ENCODE measurements around the gene CDC42EP5.
"Not testable (repeated sequence)": the region's sequence is repeated elsewhere in the genome, so short reads cannot be mapped to it uniquely, and the experiment has no call there.

CDC42EP5 gene

DNA sequence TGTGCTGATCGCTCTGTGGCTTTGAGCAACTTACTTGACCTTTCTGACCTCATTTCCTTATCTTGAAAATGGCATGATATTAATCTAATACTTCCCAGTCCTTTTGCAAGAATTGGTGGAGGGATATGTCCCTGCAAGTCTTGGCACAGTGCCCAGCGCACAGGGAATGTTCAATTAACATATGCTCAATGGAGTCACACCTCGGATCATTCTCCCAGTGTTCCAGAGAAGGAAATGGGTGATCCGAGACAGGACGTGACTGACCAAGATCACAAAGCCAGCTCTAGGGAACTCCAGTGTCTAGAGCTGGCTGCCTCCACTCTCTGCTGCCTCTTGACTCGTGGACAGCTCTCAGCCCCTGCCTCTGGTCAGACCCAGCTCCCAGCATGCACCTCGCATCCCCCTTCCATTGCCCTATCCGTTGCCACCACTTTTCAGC lies 3.6 kb downstream of the CDC42EP5 start:
- Histone ChIP-seq H3K4me3 (ENCODE audit: low read length) (no peak overlapping the region), H3K9ac (ENCODE audit: low read length) (no peak overlapping the region), H3K36me3 (ENCODE audit: control insufficient read depth, insufficient read depth, low read length, severe bottlenecking) (no peaks in the 10 kb centered on the region), H3K9me3 (ENCODE audit: control insufficient read depth, low read length) (no peaks in the 10 kb centered on the region), H3K27me3 (replicated peaks; ENCODE audit: control insufficient read depth, insufficient read depth, low read length) (peaks cover under 1% of the 10 kb centered on the region), H3K4me1 (ENCODE audit: control insufficient read depth, insufficient read depth, low read length) (peaks cover 16% of the 10 kb centered on the region)
- DNase-seq (ENCODE audit: low read depth) = no peak

DNA sequence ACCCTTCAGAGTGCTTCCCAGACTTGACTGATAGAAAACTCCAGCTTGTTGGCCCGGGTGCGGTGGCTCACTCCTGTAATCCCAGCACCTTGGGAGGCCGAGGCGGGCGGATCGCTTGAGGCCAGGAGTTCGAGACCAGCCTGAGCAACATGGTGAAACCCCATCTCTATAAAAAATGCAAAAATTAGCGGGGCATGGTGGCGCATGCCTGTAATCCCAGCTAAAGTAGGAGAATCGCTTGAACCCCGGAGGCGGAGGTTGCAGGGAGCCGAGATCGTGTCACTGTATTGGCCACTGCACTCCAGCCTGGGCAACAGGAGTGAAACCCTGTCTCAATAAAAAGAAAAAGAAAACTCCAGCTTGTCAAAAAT lies 7.0 kb downstream of the CDC42EP5 start:
- DNase-seq (ENCODE audit: low read depth); H3K4me3 ChIP-seq (ENCODE audit: low read length); H3K27me3 ChIP-seq (replicated peaks; ENCODE audit: control insufficient read depth, insufficient read depth, low read length): not testable (repeated sequence)

DNA sequence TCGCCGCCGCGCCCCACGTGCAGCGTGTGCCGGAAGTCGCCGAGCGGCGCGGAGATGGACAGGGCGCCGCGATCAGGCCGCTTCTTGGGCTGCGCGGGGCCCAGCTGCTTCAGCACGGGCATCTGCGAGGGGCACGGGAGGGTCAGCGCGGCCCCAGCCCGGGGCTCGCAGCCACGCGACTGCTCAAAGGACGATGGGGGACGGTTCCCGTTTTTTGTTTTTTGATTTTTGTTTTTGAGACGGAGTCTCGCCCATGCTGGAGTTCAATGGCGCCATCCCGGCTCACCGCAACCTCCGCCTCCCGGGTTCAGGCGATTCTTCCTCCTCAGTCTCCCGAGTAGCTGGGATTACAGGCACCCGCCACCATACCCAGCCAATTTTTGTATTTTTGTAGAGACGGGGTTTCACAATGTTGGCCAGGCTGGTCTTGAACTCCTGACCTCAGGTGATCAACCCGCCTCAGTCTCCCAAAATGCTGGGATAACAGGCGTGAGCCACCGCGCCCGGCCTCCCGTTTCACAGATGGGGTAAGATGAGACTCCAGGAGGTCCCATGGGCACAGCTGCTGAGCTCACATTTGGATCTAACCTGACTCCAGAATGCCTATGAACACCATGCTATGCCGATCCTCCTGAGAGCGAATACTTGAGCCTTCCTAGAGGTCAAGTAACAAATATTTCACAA lies 7.5 kb downstream of the CDC42EP5 start:
- no peak for DNase-seq (ENCODE audit: low read depth)
- H3K9ac ChIP-seq (ENCODE audit: low read length) = no peak overlapping the region
- H3K9me3 ChIP-seq (ENCODE audit: control insufficient read depth, low read length) = no peaks in the 10 kb centered on the region
- no peaks in the 10 kb centered on the region for H3K27me3 ChIP-seq (replicated peaks; ENCODE audit: control insufficient read depth, insufficient read depth, low read length)
- no peak overlapping the region for H3K4me3 ChIP-seq (ENCODE audit: low read length)
- H3K4me1 ChIP-seq (ENCODE audit: control insufficient read depth, insufficient read depth, low read length) = peaks cover 20% of the 10 kb centered on the region
- peaks cover 14% of the 10 kb centered on the region for H3K36me3 ChIP-seq (ENCODE audit: control insufficient read depth, insufficient read depth, low read length, severe bottlenecking)

More for the DNA sequence above, 7.0 kb downstream of the CDC42EP5 start:
- peaks cover 25% of the 10 kb centered on the region for H3K4me1 ChIP-seq (ENCODE audit: control insufficient read depth, insufficient read depth, low read length)
- H3K36me3 ChIP-seq (ENCODE audit: control insufficient read depth, insufficient read depth, low read length, severe bottlenecking); H3K9me3 ChIP-seq (ENCODE audit: control insufficient read depth, low read length); H3K9ac ChIP-seq (ENCODE audit: low read length): not testable (repeated sequence)

DNA sequence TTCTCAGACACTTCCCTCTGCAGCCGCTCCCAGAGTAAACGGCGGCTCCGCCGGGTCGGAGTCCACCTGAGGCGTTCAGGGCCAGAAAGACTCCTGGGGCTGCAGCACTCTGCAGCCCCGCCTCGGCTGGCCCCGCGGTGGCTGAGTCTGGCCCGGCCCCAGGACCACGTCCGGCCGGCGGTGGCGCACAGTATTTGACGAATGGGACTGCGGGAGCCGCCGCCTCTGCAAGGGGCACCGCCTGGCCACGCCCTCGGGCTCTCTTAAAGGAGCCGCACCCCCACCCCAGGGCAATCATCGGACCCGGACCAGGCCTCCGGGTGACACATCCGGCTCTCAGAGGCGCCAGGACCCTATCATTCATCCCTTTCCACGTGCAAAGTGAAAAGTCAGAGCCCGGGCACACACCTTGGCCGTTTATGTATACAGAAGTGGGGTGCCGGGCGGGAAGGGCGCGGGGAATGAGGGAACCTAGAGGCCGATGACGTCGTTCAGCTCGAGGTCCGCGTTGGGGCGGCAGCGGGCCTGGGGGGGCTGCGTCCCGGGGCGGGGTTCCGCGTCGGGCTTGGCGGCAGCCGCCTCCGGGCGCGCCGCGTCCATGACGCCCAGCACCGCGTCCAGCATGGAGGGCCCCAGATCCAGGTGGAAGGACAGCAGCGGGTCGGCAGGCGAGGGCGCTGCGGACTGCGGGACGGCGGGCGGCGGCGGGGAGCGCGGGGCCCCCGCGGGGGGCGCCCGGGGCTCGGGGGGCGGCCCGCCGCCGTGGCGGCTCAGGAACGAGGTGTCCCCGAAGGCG lies 8.3 kb downstream of the CDC42EP5 start:
- Histone ChIP-seq H3K4me1 (ENCODE audit: control insufficient read depth, insufficient read depth, low read length) (peaks cover 20% of the 10 kb centered on the region), H3K4me3 (ENCODE audit: low read length) (peak overlapping the region; percentile 81), H3K36me3 (ENCODE audit: control insufficient read depth, insufficient read depth, low read length, severe bottlenecking) (peaks cover 17% of the 10 kb centered on the region), H3K27me3 (replicated peaks; ENCODE audit: control insufficient read depth, insufficient read depth, low read length) (no peaks in the 10 kb centered on the region), H3K9me3 (ENCODE audit: control insufficient read depth, low read length) (no peaks in the 10 kb centered on the region), H3K9ac (ENCODE audit: low read length) (peak overlapping the region; percentile 72)
- DNase-seq (ENCODE audit: low read depth) = peak; percentile 90

DNA sequence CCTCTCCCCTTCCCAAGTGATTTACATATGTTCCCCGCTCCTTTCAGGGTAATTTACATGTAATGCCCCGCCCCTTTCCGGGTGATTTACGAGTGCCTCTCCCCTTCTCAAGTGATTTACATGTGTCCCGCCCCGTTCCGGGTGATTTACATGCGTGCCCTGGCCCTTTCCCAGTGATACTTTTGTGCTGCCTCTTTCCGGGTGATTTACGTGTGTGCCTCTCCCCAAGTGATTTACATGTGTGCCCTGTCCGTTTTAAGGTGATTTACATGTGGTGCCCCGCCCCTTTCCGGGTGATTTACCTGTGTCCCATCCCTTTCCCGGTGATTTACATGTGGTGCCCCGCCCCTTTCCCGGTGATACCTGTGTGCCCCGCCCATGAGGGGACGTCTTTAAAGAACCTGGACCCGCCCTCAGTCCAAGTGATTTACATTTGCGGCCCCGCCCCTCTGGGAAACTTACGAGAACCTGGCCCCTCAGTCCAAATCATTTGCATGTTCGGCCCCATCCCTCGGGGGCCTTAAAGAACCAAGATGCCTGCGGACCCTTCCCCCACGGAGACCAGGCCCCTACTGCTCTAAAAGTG lies 9.0 kb downstream of the CDC42EP5 start:
- H3K27me3 ChIP-seq (replicated peaks; ENCODE audit: control insufficient read depth, insufficient read depth, low read length) = no peaks in the 10 kb centered on the region
- H3K9ac ChIP-seq (ENCODE audit: low read length) = peak overlapping the region; percentile 72
- H3K4me1 ChIP-seq (ENCODE audit: control insufficient read depth, insufficient read depth, low read length) = peaks cover 23% of the 10 kb centered on the region
- peaks cover 24% of the 10 kb centered on the region for H3K36me3 ChIP-seq (ENCODE audit: control insufficient read depth, insufficient read depth, low read length, severe bottlenecking)
- peak; percentile 74 for DNase-seq (ENCODE audit: low read depth)
- peak overlapping the region; percentile 81 for H3K4me3 ChIP-seq (ENCODE audit: low read length)
- H3K9me3 ChIP-seq (ENCODE audit: control insufficient read depth, low read length) = no peaks in the 10 kb centered on the region

DNA sequence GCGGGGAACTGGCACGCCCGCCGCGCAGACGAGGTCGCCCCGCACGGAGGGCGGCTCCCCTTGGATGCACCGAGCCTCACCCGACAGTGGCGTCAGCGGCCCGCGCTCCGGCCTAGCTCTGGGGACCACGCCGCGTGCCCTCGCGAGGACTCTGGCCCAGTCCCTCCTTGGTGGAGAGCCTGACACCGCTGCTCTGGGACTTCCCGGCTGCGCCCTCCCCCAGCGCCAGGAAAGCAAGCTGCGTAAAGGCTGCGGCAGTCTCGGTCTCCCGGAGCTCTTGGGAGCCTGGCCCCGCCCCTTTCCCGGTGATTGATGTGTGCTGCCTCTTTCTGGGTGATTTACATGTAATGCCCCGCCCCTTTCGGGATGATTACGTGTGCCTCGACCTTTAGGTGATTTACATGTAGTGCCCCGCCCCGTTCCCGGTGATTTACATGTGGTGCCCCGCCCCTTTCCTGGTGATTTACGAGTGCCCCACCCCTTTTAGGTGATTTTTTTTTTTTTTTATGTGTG lies 9.5 kb downstream of the CDC42EP5 start, which contains the start of gene LENG9:
LENG9 (minus strand) TSS at position 248 of the 513 bp plus-strand sequence. CDS start 252 bp downstream, outside the sequence.
- H3K4me3 ChIP-seq (ENCODE audit: low read length) = peak within 1 kb of the TSS; percentile 81
- DNase-seq (ENCODE audit: low read depth) = peak; percentile 100
- no peaks in the 10 kb centered on the region for H3K9me3 ChIP-seq (ENCODE audit: control insufficient read depth, low read length)
- H3K4me1 ChIP-seq (ENCODE audit: control insufficient read depth, insufficient read depth, low read length) = peaks cover 23% of the 10 kb centered on the region
- peaks cover 30% of the 10 kb centered on the region for H3K36me3 ChIP-seq (ENCODE audit: control insufficient read depth, insufficient read depth, low read length, severe bottlenecking)
- H3K27me3 ChIP-seq (replicated peaks; ENCODE audit: control insufficient read depth, insufficient read depth, low read length) = no peaks in the 10 kb centered on the region
- H3K9ac ChIP-seq (ENCODE audit: low read length) = peak within 1 kb of the TSS; percentile 91

DNA sequence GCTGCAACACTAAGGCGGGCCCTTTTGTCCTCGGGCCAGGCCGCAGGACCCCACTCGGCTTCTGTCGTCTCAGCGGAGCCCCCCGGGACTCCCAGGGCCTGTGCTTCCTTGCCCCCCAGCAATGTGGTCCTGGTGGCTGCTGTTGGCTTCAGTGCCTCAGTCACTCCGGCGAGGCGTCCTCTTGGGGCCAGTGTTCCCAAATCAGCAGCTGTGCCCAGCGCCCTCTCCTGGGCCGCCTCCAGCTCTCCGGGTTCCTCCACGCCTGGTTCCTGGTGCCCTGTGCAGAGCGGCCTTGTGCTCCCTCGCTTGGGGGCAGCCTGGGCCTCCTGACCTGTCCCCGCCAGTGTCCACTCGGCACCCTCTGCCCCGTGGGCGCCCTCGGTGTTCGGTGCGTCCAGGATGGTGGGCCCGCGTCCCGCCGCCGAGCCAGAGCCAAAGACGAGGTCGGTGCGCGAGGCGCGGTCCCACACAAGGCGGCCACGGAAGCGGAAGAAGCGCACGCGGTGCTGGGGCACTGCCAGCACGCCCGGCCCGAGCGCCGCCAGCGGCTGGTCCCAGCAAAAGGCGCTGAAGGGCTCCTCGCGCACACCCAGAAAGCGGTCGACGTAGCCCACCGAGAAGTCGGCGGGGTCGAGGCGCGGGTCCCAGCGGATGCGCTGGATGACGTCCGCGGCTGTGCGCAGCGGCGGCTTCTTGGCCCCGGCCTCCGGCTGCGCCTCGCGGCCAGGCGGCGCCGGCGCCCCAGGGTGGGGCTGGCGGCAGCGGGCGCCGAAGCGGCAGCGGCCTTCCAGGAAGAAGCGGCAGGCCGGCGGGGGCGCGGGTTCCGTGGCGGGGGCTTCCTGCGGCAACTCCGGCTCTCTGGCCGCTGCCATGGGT lies 10.2 kb downstream of the CDC42EP5 start:
- Histone ChIP-seq H3K9me3 (ENCODE audit: control insufficient read depth, low read length) (no peaks in the 10 kb centered on the region), H3K9ac (ENCODE audit: low read length) (peak overlapping the region; percentile 91), H3K4me3 (ENCODE audit: low read length) (peak overlapping the region; percentile 81), H3K4me1 (ENCODE audit: control insufficient read depth, insufficient read depth, low read length) (peaks cover 23% of the 10 kb centered on the region), H3K36me3 (ENCODE audit: control insufficient read depth, insufficient read depth, low read length, severe bottlenecking) (peaks cover 37% of the 10 kb centered on the region), H3K27me3 (replicated peaks; ENCODE audit: control insufficient read depth, insufficient read depth, low read length) (no peaks in the 10 kb centered on the region)
- peak; percentile 79 for DNase-seq (ENCODE audit: low read depth)

DNA sequence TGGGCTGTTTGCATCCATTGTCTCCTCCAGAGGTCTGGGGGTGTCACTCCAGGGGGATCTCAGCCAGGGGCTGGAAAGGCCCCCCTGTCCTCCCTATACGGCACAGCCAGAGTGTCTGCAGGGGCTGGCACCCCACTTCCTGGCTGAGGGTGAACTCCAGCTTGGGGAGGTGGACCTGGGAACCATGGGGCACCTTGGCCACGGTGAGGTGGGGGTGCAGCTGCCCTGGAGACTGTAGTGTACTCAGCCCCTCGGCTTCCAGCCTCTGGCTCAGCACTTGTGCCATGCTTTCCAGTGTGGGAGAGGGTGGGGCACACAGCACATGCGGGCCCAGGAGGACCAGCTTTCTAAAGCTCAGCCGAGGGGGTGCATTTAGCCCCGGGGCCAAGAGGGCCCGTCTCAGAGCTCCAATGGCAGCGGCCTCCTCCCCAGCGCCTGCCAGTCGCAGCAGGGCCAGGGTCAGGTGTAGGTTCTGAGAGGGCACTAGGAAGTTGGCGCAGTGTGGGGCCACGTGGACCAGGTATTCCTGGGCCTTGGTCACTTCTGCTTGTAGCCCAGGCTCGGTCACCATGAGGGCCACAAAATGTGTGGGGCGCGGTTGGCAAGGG lies 10.9 kb downstream of the CDC42EP5 start:
- peak overlapping the region; percentile 81 for H3K4me3 ChIP-seq (ENCODE audit: low read length)

DNA sequence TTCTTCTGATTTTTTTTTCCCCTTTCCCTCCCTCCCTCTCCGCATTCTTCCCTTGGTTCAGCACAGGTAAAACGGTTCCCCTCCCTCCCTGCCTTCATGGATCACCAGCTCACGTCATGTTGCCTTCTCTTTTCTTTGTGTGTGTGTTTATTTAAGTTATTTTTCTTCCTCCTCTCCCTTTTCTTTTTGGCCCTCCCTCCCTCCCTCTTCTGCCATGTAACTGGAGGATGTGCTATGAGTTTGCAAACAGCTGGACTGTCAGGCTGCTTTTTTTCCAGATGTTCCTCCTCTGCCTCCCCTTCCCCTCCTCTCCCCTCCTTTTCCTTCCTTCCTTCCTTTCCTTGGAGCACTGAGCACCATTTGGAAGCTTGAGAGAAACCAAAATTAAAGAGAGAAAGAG lies 11.5 kb downstream of the CDC42EP5 start:
- peaks cover 23% of the 10 kb centered on the region for H3K4me1 ChIP-seq (ENCODE audit: control insufficient read depth, insufficient read depth, low read length)
- DNase-seq (ENCODE audit: low read depth) = no peak

More for the DNA sequence above, 10.9 kb downstream of the CDC42EP5 start:
- no peak for DNase-seq (ENCODE audit: low read depth)
- H3K9me3 ChIP-seq (ENCODE audit: control insufficient read depth, low read length) = no peaks in the 10 kb centered on the region
- no peaks in the 10 kb centered on the region for H3K27me3 ChIP-seq (replicated peaks; ENCODE audit: control insufficient read depth, insufficient read depth, low read length)
- peak overlapping the region; percentile 91 for H3K9ac ChIP-seq (ENCODE audit: low read length)
- H3K4me1 ChIP-seq (ENCODE audit: control insufficient read depth, insufficient read depth, low read length) = peaks cover 23% of the 10 kb centered on the region
- peaks cover 44% of the 10 kb centered on the region for H3K36me3 ChIP-seq (ENCODE audit: control insufficient read depth, insufficient read depth, low read length, severe bottlenecking)

DNA sequence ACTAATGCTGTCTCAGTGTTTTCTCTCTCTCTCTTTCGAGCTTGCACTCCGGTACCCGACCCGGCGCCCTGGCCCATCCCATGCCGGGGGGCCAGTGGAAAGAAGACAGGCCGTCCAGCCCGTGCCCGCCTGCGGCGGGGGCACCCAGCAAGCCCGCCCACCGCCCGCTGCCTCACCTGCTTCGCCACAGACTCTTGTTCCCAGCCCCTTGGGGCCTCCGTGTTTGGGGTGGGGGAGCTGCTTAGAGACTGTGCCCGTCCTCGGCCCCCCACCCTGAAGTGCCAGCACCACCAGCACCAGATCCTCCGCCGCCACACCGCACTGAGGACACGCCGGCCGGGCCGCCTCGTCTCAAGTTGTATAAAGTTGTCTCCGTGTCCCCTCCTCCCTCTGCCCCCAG lies 11.9 kb downstream of the CDC42EP5 start:
- H3K27me3 ChIP-seq (replicated peaks; ENCODE audit: control insufficient read depth, insufficient read depth, low read length) = no peaks in the 10 kb centered on the region
- no peak for DNase-seq (ENCODE audit: low read depth)
- peaks cover 54% of the 10 kb centered on the region for H3K36me3 ChIP-seq (ENCODE audit: control insufficient read depth, insufficient read depth, low read length, severe bottlenecking)
- no peak overlapping the region for H3K4me3 ChIP-seq (ENCODE audit: low read length)
- no peaks in the 10 kb centered on the region for H3K9me3 ChIP-seq (ENCODE audit: control insufficient read depth, low read length)
- H3K4me1 ChIP-seq (ENCODE audit: control insufficient read depth, insufficient read depth, low read length) = peaks cover 23% of the 10 kb centered on the region
- no peak overlapping the region for H3K9ac ChIP-seq (ENCODE audit: low read length)

More for the DNA sequence above, 11.5 kb downstream of the CDC42EP5 start:
- H3K27me3 ChIP-seq (replicated peaks; ENCODE audit: control insufficient read depth, insufficient read depth, low read length) = no peaks in the 10 kb centered on the region
- H3K4me3 ChIP-seq (ENCODE audit: low read length) = no peak overlapping the region
- peaks cover 50% of the 10 kb centered on the region for H3K36me3 ChIP-seq (ENCODE audit: control insufficient read depth, insufficient read depth, low read length, severe bottlenecking)
- H3K9me3 ChIP-seq (ENCODE audit: control insufficient read depth, low read length) = no peaks in the 10 kb centered on the region
- peak overlapping the region; percentile 91 for H3K9ac ChIP-seq (ENCODE audit: low read length)

All from adipocyte (in vitro differentiated cells).